Suprapubic skin (tissue), 4 donors: ENCODE measurements around the gene CEP112. TPM values are rescaled to one million over a fixed set of nuclear protein-coding genes. Genes with fewer than 3 reads are reported as not detected.

ENCODE experiments used
- DNase-seq, 2 donors: peaks; one replicate each; pipeline ENCODE4 v3.0.0-alpha.2; 2019; ENCODE audit warnings: low spot score in 2 of 2
- H3K27ac ChIP-seq: fragments of 200-600 bp; sonication (generic); one replicate; pipeline ENCODE4 v1.5.1; 2019
- H3K27me3 ChIP-seq: fragments of 200-600 bp; sonication (generic); one replicate; pipeline ENCODE4 v1.5.1; 2019
- H3K36me3 ChIP-seq: fragments of 200-600 bp; sonication (generic); one replicate; pipeline ENCODE4 v1.5.1; 2019
- H3K4me1 ChIP-seq: fragments of 200-600 bp; sonication (generic); one replicate; pipeline ENCODE4 v1.5.1; 2019
- H3K4me3 ChIP-seq: fragments of 200-600 bp; sonication (generic); one replicate; pipeline ENCODE4 v1.5.1; 2019; ENCODE audit warnings: mild to moderate bottlenecking
- H3K9me3 ChIP-seq: fragments of 200-600 bp; sonication (generic); one replicate; pipeline ENCODE4 v1.5.1; 2019
- EP300 ChIP-seq: sonication (generic); formaldehyde crosslinking; IDR thresholded peaks from one replicate; pipeline ENCODE4 v1.6.1; 2017; ENCODE audit warnings: antibody characterized with exemption
- POLR2A ChIP-seq, 2 donors: fragments of 450-650 bp; IDR thresholded peaks; one replicate each; pipeline ENCODE4 v1.6.1; 2017; ENCODE audit warnings: antibody characterized with exemption in 2 of 2, mild to moderate bottlenecking in 2 of 2, moderate library complexity in 2 of 2
- POLR2AphosphoS5 ChIP-seq, 3 donors: sonication (generic); formaldehyde crosslinking; IDR thresholded peaks; one replicate each; pipeline ENCODE4 v1.6.1; 2017; ENCODE audit warnings: antibody characterized with exemption in 3 of 3
- WGBS: methylation state at CpG from one replicate; pipeline ENCODE4 v1.1.5; 2018; 5-methylcytosine and 5-hydroxymethylcytosine counted together
- total RNA-seq, 4 donors: library from RNA; depleted of rRNA; stranded (reverse); fragments of >200 nt; gene quantifications; one replicate each; pipeline ENCODE4 v1.1.0, GENCODE V29; 2016
- TF ChIP-seq, protein P1 (sequence below), 2 donors: fragments of 200-600 bp in 1 of 2; fragments of 450-650 bp in 1 of 2; sonication (generic) in 1 of 2; IDR thresholded peaks; one replicate each; pipeline ENCODE4 v1.5.1; 2016 to 2019; ENCODE audit warnings: antibody characterized with exemption in 2 of 2, mild to moderate bottlenecking in 1 of 2, moderate library complexity in 1 of 2

CEP112 gene
- total RNA-seq, 4 donors from 2014 or later, result 0.68 to 14.1 (median 6.6) TPM

DNA sequence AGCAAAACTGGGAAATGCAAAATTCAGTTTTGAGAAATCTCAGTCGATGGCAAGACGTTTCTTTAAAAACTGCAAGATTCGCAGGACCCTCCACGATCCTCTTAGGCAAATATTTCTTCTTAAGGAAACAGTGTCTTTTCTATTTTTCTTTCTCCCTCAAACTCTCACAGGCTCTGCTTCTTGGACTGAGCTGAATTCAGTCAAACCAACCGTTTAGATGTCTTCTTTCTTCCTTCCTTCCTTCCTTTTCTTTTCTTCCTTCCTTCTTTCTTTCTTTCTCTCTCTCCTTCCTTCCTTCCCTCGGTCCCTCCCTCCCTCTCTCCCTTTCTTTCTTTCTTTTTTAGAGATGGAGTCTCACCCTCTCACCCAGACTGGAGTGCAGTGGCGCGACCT, 563.3 kb downstream of the CEP112 start:
- no peak overlapping the region for H3K4me3 ChIP-seq
- peaks cover 9% of the 10 kb centered on the region for H3K4me1 ChIP-seq
- TF ChIP-seq POLR2A (IDR thresholded peaks at IDR 0.05), result no peak
- TF ChIP-seq POLR2AphosphoS5 (IDR thresholded peaks at IDR 0.05), result no peak
- H3K27ac ChIP-seq, result no peak overlapping the region
- no peaks in the 10 kb centered on the region for H3K9me3 ChIP-seq
- no peaks in the 10 kb centered on the region for H3K27me3 ChIP-seq
- WGBS, result 69% methylated on average over 8 of the region's 8 CpGs
- no peaks in the 10 kb centered on the region for H3K36me3 ChIP-seq
- DNase-seq, result no peak

DNA sequence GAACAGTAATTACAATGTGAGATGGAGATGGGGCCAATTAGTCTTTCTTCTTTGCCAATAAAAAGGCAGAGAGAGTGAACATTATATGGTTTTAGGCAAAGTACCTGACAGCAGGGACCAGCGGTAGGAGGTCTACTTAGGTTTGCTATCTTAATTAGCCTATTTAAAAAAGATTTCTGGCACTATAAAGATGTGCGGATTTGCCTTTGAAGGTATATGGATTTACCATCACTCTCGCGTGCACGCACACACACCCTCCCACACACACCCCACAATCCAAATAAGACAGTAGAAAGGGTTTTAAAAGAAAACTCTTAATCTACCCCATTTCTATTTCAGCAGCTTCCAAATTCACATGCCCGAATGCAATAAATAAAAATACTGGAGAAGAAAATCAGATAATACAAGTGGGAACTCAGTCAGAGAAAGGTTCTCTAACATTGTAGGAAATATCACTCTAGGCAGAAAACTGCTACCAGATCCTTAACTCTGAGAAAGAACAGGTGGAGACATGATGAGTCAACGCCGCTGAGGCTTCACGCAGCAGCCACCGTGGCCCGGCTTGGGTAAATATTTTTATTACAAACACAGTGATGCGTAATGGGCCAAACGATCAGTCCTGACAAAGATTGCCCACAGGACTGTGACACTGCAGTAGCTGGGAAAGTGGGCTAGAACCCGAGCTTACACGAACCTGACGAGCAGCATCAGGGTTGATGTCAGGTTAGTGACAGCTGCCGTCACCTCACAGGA, 563.9 kb downstream of the CEP112 start:
- no peak overlapping the region for H3K4me3 ChIP-seq
- WGBS, result 53% methylated on average over 17 of the region's 17 CpGs
- no peaks in the 10 kb centered on the region for H3K9me3 ChIP-seq
- TF ChIP-seq POLR2AphosphoS5 (IDR thresholded peaks at IDR 0.05), result no peak
- TF ChIP-seq EP300, result no peak
- no peak for TF ChIP-seq POLR2A (IDR thresholded peaks at IDR 0.05)
- TF ChIP-seq, protein P1, sequence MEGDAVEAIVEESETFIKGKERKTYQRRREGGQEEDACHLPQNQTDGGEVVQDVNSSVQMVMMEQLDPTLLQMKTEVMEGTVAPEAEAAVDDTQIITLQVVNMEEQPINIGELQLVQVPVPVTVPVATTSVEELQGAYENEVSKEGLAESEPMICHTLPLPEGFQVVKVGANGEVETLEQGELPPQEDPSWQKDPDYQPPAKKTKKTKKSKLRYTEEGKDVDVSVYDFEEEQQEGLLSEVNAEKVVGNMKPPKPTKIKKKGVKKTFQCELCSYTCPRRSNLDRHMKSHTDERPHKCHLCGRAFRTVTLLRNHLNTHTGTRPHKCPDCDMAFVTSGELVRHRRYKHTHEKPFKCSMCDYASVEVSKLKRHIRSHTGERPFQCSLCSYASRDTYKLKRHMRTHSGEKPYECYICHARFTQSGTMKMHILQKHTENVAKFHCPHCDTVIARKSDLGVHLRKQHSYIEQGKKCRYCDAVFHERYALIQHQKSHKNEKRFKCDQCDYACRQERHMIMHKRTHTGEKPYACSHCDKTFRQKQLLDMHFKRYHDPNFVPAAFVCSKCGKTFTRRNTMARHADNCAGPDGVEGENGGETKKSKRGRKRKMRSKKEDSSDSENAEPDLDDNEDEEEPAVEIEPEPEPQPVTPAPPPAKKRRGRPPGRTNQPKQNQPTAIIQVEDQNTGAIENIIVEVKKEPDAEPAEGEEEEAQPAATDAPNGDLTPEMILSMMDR (IDR thresholded peaks at IDR 0.05), result no peak
- peaks cover 5% of the 10 kb centered on the region for H3K4me1 ChIP-seq
- H3K27ac ChIP-seq, result no peak overlapping the region
- no peak for DNase-seq
- H3K36me3 ChIP-seq, result no peaks in the 10 kb centered on the region
- H3K27me3 ChIP-seq, result no peaks in the 10 kb centered on the region

DNA sequence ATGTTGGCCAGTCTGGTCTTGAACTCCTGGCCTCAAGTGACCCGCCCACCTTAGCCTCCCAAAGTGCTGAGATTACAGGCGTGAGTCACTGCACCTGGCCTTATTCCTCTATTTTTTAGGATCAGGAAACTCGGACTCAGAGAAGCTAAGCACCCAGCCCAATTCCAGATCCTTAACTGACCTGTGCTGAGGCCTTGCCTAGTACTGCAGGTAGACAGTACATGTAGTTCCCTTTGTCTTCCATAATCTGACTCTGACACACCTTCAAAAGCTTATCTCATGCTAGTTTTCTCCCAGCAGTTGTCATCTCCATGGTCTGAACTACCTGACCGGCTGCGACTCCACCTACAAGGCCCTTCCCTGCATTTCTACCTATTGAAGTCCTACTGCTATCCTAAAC, 564.8 kb downstream of the CEP112 start:
- DNase-seq, result no peak
- Histone ChIP-seq H3K4me1 (peaks cover 5% of the 10 kb centered on the region), H3K27ac (no peak overlapping the region), H3K4me3 (no peak overlapping the region), H3K27me3 (no peaks in the 10 kb centered on the region), H3K9me3 (no peaks in the 10 kb centered on the region), H3K36me3 (no peaks in the 10 kb centered on the region)
- TF ChIP-seq POLR2AphosphoS5 (IDR thresholded peaks at IDR 0.05), result no peak
- no peak for TF ChIP-seq POLR2A (IDR thresholded peaks at IDR 0.05)
- TF ChIP-seq, protein P1 (IDR thresholded peaks at IDR 0.05), result no peak
- TF ChIP-seq EP300, result no peak
- 85% methylated on average over 5 of the region's 5 CpGs for WGBS

DNA sequence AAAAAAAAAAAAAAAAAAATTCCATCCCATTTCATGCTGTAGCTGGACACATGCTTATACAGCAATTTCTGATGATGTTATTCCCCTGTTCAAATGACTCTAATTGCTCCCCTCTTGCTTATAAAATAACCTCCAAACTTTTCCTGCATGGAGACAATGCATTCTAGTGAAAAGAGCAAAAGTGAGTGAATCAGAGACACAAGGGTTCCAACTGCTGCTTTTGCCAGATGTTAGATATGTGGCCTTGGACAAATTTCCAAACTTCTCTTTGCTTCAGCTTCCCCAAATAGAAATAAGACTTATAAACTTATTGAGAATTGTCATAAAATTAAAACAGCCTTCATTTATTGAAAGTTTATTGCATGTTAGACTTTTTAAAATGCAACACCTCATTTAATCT, 565.5 kb downstream of the CEP112 start:
- peaks cover 5% of the 10 kb centered on the region for H3K4me1 ChIP-seq
- no peaks in the 10 kb centered on the region for H3K36me3 ChIP-seq
- no peak overlapping the region for H3K4me3 ChIP-seq
- H3K9me3 ChIP-seq, result no peaks in the 10 kb centered on the region
- TF ChIP-seq POLR2A (IDR thresholded peaks at IDR 0.05) (no peak), POLR2AphosphoS5 (IDR thresholded peaks at IDR 0.05) (no peak)
- no peak for DNase-seq
- no peaks in the 10 kb centered on the region for H3K27me3 ChIP-seq
- no peak overlapping the region for H3K27ac ChIP-seq

DNA sequence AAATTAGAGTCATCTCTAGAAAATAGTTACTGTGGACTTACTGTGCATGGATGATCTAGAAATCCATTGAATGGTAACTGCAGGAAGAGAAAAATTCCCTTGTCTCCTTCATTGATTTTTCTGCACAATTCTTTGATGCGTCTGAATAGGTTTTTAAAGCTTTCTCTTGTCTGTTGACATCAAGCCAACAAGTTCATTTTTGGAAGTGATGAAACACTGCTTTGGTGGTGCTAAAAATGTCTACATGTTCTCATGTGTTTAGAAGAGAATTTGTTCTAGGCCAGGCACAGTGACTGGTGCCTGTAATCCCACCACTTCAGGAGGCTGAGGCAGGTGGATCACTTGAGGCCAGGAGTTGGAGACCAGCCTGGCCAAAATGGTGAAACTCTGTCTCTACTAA, 573.4 kb downstream of the CEP112 start:
- H3K36me3 ChIP-seq, result no peaks in the 10 kb centered on the region
- H3K9me3 ChIP-seq, result no peaks in the 10 kb centered on the region
- H3K4me3 ChIP-seq, result no peak overlapping the region
- WGBS, result 68% methylated on average over 1 of the region's 1 CpG
- H3K27me3 ChIP-seq, result no peaks in the 10 kb centered on the region
- TF ChIP-seq, protein P1 (IDR thresholded peaks at IDR 0.05), result no peak
- TF ChIP-seq EP300, result no peak
- no peak overlapping the region for H3K27ac ChIP-seq
- H3K4me1 ChIP-seq, result no peaks in the 10 kb centered on the region
- no peak for DNase-seq

DNA sequence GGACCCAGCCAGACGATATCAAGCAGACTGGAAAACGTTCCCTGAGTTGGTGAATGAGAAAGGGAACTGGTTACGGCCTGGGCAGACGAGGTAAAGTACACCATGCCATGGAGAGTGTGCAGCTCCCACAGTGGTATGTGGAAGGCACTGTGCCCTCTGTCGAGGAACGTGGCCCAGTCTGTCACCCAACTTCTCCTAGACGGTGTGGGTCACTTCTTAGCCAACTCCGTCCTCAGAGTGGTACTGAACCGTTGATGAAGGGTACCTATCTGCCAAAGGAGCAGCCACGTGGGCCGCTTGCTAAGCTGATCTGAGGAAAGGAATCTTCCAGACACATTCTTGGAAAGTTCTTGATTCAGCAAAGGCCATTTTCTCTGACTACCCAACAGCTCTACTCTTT, 574.4 kb downstream of the CEP112 start:
- 97% methylated on average over 11 of the region's 11 CpGs for WGBS
- no peaks in the 10 kb centered on the region for H3K4me1 ChIP-seq
- H3K27me3 ChIP-seq, result no peaks in the 10 kb centered on the region
- no peak overlapping the region for H3K4me3 ChIP-seq
- H3K9me3 ChIP-seq, result no peaks in the 10 kb centered on the region
- no peaks in the 10 kb centered on the region for H3K36me3 ChIP-seq
- no peak overlapping the region for H3K27ac ChIP-seq
- DNase-seq, result no peak
- TF ChIP-seq EP300 (no peak), POLR2A (IDR thresholded peaks at IDR 0.05) (no peak), POLR2AphosphoS5 (IDR thresholded peaks at IDR 0.05) (no peak)
- TF ChIP-seq, protein P1 (IDR thresholded peaks at IDR 0.05), result no peak
